HFF-Myc (cell line): ENCODE measurements around the gene RCE1.
"Not testable (repeated sequence)": the region's sequence is repeated elsewhere in the genome, so short reads cannot be mapped to it uniquely, and the experiment has no call there.

Source experiments
- DNase-seq: peaks from one replicate; pipeline ENCODE4 v3.0.0-alpha.2; 2011; ENCODE audit warnings: low read depth; ENCODE audit errors: extremely low read depth
- H3K4me3 ChIP-seq: replicated peaks from 2 replicates; pipeline ENCODE4 v1.5.1; 2011; ENCODE audit warnings: low read depth, mild to moderate bottlenecking, control low read depth, low read length
- CTCF ChIP-seq: IDR thresholded peaks from 2 replicates; pipeline ENCODE4 v1.5.1; 2012; ENCODE audit warnings: mild to moderate bottlenecking, low read depth, low read length, control low read depth; ENCODE audit errors: missing control alignments

Gene RCE1, protein sequence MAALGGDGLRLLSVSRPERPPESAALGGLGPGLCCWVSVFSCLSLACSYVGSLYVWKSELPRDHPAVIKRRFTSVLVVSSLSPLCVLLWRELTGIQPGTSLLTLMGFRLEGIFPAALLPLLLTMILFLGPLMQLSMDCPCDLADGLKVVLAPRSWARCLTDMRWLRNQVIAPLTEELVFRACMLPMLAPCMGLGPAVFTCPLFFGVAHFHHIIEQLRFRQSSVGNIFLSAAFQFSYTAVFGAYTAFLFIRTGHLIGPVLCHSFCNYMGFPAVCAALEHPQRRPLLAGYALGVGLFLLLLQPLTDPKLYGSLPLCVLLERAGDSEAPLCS

DNA sequence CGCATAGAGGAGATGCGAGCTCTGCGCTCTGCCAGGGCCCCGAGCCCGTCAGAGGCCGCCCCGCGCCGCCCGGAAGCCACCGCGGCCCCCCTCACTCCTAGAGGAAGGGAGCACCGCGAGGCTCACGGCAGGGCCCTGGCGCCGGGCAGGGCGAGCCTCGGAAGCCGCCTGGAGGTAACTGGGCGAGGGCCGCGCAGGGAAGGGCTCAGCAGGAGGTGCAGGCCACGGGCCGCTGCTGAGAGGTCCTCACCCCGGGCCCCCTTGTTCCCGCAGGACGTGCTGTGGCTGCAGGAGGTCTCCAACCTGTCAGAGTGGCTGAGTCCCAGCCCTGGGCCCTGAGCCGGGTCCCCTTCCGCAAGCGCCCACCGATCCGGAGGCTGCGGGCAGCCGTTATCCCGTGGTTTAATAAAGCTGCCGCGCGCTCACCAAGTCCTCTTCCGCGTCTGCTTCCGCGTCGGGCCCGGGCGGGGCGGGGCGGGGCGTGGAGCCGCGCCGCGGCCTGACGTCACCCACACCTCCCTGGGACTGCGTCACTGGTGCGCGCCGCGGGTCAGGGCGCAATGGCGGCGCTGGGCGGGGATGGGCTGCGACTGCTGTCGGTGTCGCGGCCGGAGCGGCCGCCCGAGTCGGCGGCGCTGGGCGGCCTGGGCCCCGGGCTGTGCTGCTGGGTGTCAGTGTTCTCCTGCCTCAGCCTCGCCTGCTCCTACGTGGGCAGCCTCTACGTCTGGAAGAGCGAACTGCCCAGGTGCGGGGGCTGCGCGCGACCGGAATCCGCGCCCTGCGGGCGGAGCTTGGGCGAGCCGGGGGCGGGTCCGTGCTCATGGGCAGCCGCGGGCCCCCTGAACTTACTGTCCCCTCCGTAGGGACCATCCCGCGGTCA, at the start of gene RCE1:
RCE1 (plus strand) TSS at position 546 of the 880 bp plus-strand sequence; CDS start at position 561, 15 bp downstream.
- no peak for TF ChIP-seq CTCF
- DNase-seq, result peak; percentile 58
- peak within 1 kb of the TSS; percentile 99 for H3K4me3 ChIP-seq

DNA sequence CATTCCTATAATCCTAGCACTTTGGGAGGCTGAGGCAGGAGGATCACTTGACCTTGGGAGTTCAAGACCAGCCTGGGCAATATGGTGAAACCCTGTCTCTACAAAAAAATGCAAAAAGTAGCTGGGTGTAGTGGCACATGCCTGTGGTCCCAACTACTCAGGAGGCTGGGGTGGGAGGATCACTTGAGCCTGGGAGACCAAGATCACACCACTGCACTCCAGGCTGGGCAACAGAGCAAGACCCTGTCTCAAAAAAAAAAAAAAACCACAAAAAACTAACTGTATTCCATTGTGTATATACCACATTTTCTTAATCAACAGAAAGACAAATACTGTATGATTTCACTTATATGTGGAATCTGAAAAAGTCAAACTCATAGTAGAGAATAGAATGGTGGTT, 43.4 kb upstream of the RCE1 start:
- not testable (repeated sequence) for DNase-seq, H3K4me3 ChIP-seq

- no peak overlapping the region for H3K4me3 ChIP-seq
- no peak for DNase-seq
- TF ChIP-seq CTCF, result no peak
Observed at GRCh38 chr11:66800720-66801428, 42.4 kb upstream of the RCE1 start.

- no peak for DNase-seq
- no peak for TF ChIP-seq CTCF
- no peak overlapping the region for H3K4me3 ChIP-seq
Observed at GRCh38 chr11:66809592-66809991, 33.6 kb upstream of the RCE1 start.

- H3K4me3 ChIP-seq, result no peak overlapping the region
- TF ChIP-seq CTCF, result no peak
- no peak for DNase-seq
Observed at GRCh38 chr11:66810576-66811185, 32.6 kb upstream of the RCE1 start.

- DNase-seq, result no peak
- TF ChIP-seq CTCF, result no peak
- H3K4me3 ChIP-seq, result no peak overlapping the region
Observed at GRCh38 chr11:66814678-66815077, 28.6 kb upstream of the RCE1 start.
